Measurements from ENCODE around the gene CATSPERD.

- no peak for TF ChIP-seq POLR2A (IDR thresholded peaks at IDR 0.05)
- TF ChIP-seq, protein P1, sequence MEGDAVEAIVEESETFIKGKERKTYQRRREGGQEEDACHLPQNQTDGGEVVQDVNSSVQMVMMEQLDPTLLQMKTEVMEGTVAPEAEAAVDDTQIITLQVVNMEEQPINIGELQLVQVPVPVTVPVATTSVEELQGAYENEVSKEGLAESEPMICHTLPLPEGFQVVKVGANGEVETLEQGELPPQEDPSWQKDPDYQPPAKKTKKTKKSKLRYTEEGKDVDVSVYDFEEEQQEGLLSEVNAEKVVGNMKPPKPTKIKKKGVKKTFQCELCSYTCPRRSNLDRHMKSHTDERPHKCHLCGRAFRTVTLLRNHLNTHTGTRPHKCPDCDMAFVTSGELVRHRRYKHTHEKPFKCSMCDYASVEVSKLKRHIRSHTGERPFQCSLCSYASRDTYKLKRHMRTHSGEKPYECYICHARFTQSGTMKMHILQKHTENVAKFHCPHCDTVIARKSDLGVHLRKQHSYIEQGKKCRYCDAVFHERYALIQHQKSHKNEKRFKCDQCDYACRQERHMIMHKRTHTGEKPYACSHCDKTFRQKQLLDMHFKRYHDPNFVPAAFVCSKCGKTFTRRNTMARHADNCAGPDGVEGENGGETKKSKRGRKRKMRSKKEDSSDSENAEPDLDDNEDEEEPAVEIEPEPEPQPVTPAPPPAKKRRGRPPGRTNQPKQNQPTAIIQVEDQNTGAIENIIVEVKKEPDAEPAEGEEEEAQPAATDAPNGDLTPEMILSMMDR (IDR thresholded peaks at IDR 0.05): no peak
These were observed 37.1 kb upstream of the CATSPERD start for GRCh38 chr19:5683177-5683886.

Data from ovary (tissue), 3 donors.